HG02623 (cell line): ENCODE measurements around the gene C2CD4D.

Experiments
- ATAC-seq: cut with Tn5 transposase; IDR thresholded peaks from one replicate; pipeline ENCODE4 v1.9.1; 2021; ENCODE audit warnings: moderate library complexity; ENCODE audit not compliant: unreplicated experiment

Gene C2CD4D

GRCh38 chr1:151835596-151835995, 4.0 kb downstream of the C2CD4D start:
- no peak for ATAC-seq

- no peak for ATAC-seq
Measured at GRCh38 chr1:151834239-151834638, 5.4 kb downstream of the C2CD4D start.

GRCh38 chr1:151833172-151833900, 6.3 kb downstream of the C2CD4D start:
- no peak for ATAC-seq

GRCh38 chr1:151832318-151832980, 7.2 kb downstream of the C2CD4D start:
- ATAC-seq = no peak

- ATAC-seq = no peak
Measured at GRCh38 chr1:151831605-151832004, 8.0 kb downstream of the C2CD4D start, which contains the start of gene RORC. Gene RORC (minus strand): TSS chr1:151831802. CDS start chr1:151831764, 38 bp downstream.

GRCh38 chr1:151831256-151831591, 8.4 kb downstream of the C2CD4D start:
- ATAC-seq = no peak

- no peak for ATAC-seq
Measured at GRCh38 chr1:151830055-151830454, 9.6 kb downstream of the C2CD4D start.

- ATAC-seq = no peak
Measured at GRCh38 chr1:151829352-151830046, 10.1 kb downstream of the C2CD4D start.

- ATAC-seq = no peak
Measured at GRCh38 chr1:151828921-151829320, 10.7 kb downstream of the C2CD4D start.

GRCh38 chr1:151827853-151828252, 11.8 kb downstream of the C2CD4D start:
- no peak for ATAC-seq

GRCh38 chr1:151825751-151826660, 13.6 kb downstream of the C2CD4D start:
- no peak for ATAC-seq

- ATAC-seq = no peak
Measured at GRCh38 chr1:151825204-151825603, 14.4 kb downstream of the C2CD4D start.

- ATAC-seq = no peak
Measured at GRCh38 chr1:151823175-151823574, 16.4 kb downstream of the C2CD4D start.

- no peak for ATAC-seq
Measured at GRCh38 chr1:151822404-151822803, 17.2 kb downstream of the C2CD4D start.

GRCh38 chr1:151820940-151821339, 18.7 kb downstream of the C2CD4D start:
- no peak for ATAC-seq

- no peak for ATAC-seq
Measured at GRCh38 chr1:151819976-151820623, 19.5 kb downstream of the C2CD4D start.

- ATAC-seq = no peak
Measured at GRCh38 chr1:151819227-151819835, 20.3 kb downstream of the C2CD4D start.

- ATAC-seq = no peak
Measured at GRCh38 chr1:151817353-151817730, 22.3 kb downstream of the C2CD4D start.

- ATAC-seq = no peak
Measured at GRCh38 chr1:151816548-151817352, 22.9 kb downstream of the C2CD4D start.
